Neutrophil (primary cell): ENCODE results near the gene ZFYVE27.

ENCODE experiments used
- H3K27ac ChIP-seq: fragments of 200-600 bp; sonication (generic); 2 replicates; pipeline ENCODE4 v1.5.1; 2016; ENCODE audit warnings: mild to moderate bottlenecking, moderate library complexity
- H3K27me3 ChIP-seq: fragments of 200-600 bp; sonication (generic); 2 replicates; pipeline ENCODE4 v1.6.0; 2016; ENCODE audit warnings: mild to moderate bottlenecking
- H3K36me3 ChIP-seq: fragments of 200-600 bp; sonication (generic); 2 replicates; pipeline ENCODE4 v1.5.1; 2017
- H3K4me1 ChIP-seq, 2 experiments: fragments of 200-600 bp in 1 of 2; sonication (generic) in 1 of 2; 1 replicate in 1 of 2; 2 replicates in 1 of 2; pipeline versions ENCODE4 v1.5.1 to v1.6.1; 2013 to 2016; ENCODE audit warnings: low read depth in 1 of 2, low read length in 1 of 2, mild to moderate bottlenecking in 1 of 2, moderate library complexity in 1 of 2; ENCODE audit not compliant: control insufficient read depth in 1 of 2, insufficient read depth in 1 of 2
- H3K4me3 ChIP-seq, 2 experiments: fragments of 200-600 bp in 1 of 2; sonication (generic) in 1 of 2; 1 replicate in 1 of 2; 2 replicates in 1 of 2; pipeline ENCODE4 v1.5.1; 2013 to 2016; ENCODE audit warnings: low read depth in 1 of 2, low read length in 1 of 2, mild to moderate bottlenecking in 1 of 2, moderate library complexity in 1 of 2
- H3K9me3 ChIP-seq: fragments of 200-600 bp; sonication (generic); 2 replicates; pipeline ENCODE4 v1.5.1; 2016
- CTCF ChIP-seq: fragments of 200-600 bp; sonication (generic); IDR thresholded peaks from 2 replicates; pipeline ENCODE4 v1.5.1; 2016; ENCODE audit warnings: antibody characterized with exemption

Gene ZFYVE27

DNA sequence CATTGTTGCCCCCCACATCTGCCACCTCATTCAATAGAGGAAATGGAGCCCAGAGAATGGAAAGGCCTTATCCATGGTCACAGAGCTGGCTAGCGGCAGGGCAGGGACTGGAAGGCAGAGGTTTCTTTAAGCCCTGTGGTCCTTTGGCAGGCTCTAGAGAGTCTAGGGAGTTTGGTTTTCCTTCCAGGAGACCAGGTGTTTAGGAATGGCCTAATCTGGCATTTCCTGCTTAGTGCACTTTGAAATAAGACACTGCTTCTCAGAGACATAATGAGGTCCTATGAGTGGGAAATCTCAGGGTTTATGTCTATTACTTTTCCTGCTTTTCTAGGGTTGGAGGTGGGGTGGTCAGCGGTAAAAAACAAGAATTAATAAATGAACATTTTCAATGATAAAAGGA lies 17.3 kb upstream of the ZFYVE27 start:
- H3K4me3 ChIP-seq: no peak overlapping the region
- H3K36me3 ChIP-seq: no peaks in the 10 kb centered on the region
- peaks cover 10% of the 10 kb centered on the region for H3K27me3 ChIP-seq
- no peaks in the 10 kb centered on the region for H3K9me3 ChIP-seq
- H3K27ac ChIP-seq: no peak overlapping the region
- peaks cover 3 to 18% of the 10 kb centered on the region in 2 experiments for H3K4me1 ChIP-seq
- TF ChIP-seq CTCF: no peak

DNA sequence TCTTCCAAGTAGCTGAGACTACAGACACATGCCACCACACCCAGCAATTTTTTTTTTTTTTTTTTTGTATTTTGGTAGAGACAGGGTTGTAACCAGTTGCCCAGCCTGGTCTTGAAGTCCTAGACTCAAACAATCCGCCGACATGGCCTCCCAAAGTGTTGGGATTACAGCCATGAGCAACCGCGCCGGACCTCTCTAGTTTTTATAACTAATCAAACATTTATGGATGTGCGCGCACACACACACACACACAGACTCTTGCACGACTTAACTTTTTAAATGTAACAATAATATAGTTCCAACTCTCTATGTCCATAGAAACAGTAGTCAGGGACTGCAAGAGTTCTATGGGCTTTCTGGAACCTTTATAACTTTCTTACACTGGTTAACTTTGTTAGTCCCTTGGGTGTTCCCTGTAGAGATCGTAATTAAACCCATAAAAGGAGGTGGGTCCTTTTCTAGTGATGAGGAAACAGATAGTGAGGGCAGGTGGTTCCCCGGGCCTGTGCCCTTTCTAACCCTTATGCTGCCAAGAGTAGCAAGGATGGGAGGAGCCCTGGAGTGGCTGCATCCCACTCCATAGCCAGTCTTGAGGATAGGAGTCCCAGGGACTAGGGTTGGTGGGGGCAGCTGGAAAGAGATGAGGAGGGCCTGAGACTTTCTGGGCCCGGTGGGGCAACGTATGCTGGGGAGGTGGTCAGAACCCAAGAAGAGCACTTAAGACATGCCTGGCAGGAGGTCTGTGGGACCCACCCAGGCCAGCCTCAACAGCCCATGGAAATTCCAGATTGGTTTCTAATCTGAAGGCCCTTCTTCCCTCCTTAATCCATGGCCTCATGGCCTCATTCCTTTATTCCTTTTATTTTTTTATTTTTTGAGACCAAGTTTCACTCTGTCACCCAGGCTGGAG lies 14.8 kb upstream of the ZFYVE27 start:
- no peak for TF ChIP-seq CTCF
- Histone ChIP-seq H3K9me3 (no peaks in the 10 kb centered on the region), H3K36me3 (no peaks in the 10 kb centered on the region), H3K27ac (no peak overlapping the region), H3K27me3 (no peaks in the 10 kb centered on the region), H3K4me1 (peaks cover 0 to 18% of the 10 kb centered on the region in 2 experiments), H3K4me3 (no peak overlapping the region)

- H3K4me3 ChIP-seq: no peak overlapping the region
- H3K27me3 ChIP-seq: no peaks in the 10 kb centered on the region
- no peaks in the 10 kb centered on the region for H3K36me3 ChIP-seq
- no peaks in the 10 kb centered on the region for H3K9me3 ChIP-seq
- H3K27ac ChIP-seq: no peak overlapping the region
- H3K4me1 ChIP-seq: peaks cover 0 to 17% of the 10 kb centered on the region in 2 experiments
- TF ChIP-seq CTCF: no peak
Measured at GRCh38 chr10:97723001-97723400, 13.9 kb upstream of the ZFYVE27 start.

DNA sequence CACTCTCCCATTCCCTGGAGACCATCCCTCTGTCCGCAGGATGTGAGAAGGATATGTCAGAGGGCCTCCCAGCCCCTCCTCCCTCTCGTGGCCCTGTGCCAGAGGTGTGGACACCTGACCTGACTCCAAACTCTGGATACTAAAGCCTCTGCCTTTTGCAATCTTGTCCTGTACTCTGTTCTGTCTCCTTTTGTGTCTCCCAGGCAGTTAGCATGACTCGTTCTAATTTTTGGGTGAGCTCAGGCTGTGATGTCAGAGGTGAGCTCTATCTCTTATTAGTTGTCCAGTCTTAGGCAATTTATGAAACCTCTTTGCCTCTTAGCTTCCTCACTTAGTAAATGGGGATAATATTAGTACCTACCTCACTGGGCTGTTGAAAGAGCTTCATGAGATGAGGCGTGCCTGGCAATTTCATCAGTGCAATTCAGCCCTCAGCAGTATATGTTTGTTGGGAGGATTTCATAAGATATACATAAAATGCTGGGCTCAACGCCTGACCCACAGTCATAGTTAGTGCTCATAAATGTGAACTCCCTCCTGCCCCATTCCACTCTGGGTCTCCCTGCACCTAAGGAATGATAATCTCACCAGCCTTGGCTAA lies 12.5 kb upstream of the ZFYVE27 start:
- TF ChIP-seq CTCF: no peak
- H3K27ac ChIP-seq: no peak overlapping the region

GRCh38 chr10:97726636-97727178 lies 10.2 kb upstream of the ZFYVE27 start:
- Histone ChIP-seq H3K27me3 (no peaks in the 10 kb centered on the region), H3K9me3 (no peaks in the 10 kb centered on the region), H3K27ac (no peak overlapping the region), H3K4me3 (no peak overlapping the region), H3K4me1 (peaks cover 0 to 4% of the 10 kb centered on the region in 2 experiments), H3K36me3 (no peaks in the 10 kb centered on the region)
- TF ChIP-seq CTCF: no peak

More for the DNA sequence above, 12.5 kb upstream of the ZFYVE27 start:
- H3K27me3 ChIP-seq: no peaks in the 10 kb centered on the region
- H3K36me3 ChIP-seq: no peaks in the 10 kb centered on the region
- H3K4me1 ChIP-seq: peaks cover 0 to 7% of the 10 kb centered on the region in 2 experiments
- no peaks in the 10 kb centered on the region for H3K9me3 ChIP-seq
- H3K4me3 ChIP-seq: no peak overlapping the region
